ENCODE results near the gene EME2. TPM values are rescaled to one million over a fixed set of nuclear protein-coding genes. Genes with fewer than 3 reads are reported as not detected.

The EME2 gene
- total RNA-seq, 1 experiment from 2014 or later, result 36.3 TPM

DNA sequence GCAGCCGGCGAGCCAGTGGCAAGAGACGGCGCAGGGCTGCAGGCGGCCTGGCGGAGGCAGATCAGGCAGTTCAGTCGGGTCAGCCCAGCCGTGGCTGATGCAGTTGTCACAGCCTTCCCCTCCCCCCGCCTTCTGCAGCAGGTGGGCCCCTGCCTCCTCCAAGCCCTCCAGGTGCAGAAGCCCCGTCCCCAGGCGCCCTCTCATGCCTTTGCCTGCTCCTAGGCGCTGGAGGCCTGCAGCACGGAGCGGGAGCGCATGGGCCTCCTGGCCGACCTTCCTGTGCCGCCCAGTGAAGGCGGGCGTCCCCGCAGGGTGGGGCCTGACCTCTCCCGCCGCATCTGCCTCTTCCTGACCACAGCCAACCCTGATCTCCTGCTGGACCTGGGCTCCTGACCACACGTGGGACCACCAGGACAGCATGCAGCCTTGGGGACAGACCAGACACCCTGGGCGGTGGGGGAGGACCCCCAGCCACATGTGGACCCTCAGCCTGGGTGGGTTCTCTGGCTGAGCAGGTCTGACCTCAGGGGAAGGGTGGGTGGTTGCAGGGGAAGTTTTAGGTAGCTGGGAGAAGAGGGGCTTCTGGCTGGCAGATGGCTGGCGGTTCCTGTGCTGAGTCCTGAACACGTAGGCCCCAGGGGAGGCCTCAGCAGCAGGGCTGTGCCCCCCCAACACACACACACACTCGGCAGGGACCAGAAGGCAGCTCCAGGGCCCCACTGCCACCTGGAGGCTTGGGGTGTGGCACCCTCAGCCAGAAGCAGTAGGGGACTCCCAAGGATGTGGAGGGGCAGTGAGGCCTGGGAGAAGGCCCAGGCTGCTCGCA lies 3.4 kb downstream of the EME2 start:
- Histone ChIP-seq H3K9ac (ENCODE audit: low read length) (no peak overlapping the region), H3K4me3 (replicated peaks in 1 of 2; ENCODE audit: low read depth in 1 of 2, low read length in 2 of 2) (no peak overlapping the region), H3K9me2 (ENCODE audit: insufficient read depth) (no peaks in the 10 kb centered on the region), H3K4me1 (ENCODE audit: control insufficient read depth in 1 of 2, insufficient read depth in 2 of 2, low read length in 2 of 2) (peaks cover 6 to 21% of the 10 kb centered on the region in 2 experiments), H3K27me3 (ENCODE audit: insufficient read depth, low read length) (no peaks in the 10 kb centered on the region), H3K79me2 (ENCODE audit: insufficient read depth, low read length) (peaks cover 41% of the 10 kb centered on the region), H3K4me2 (ENCODE audit: low read length) (no peak overlapping the region), H3K27ac (ENCODE audit: low read depth, low read length) (no peak overlapping the region), H3K9me3 (ENCODE audit: control insufficient read depth in 1 of 2, insufficient read depth in 1 of 2, low read depth in 1 of 2, low read length in 2 of 2) (no peaks in the 10 kb centered on the region), H2AFZ (ENCODE audit: low read depth, low read length, poor library complexity, severe bottlenecking) (no peak overlapping the region), H4K20me1 (ENCODE audit: insufficient read depth) (no peaks in the 10 kb centered on the region), H3K36me3 (ENCODE audit: control insufficient read depth in 1 of 2, insufficient read depth in 2 of 2, low read length in 2 of 2) (peaks cover 0 to 8% of the 10 kb centered on the region in 2 experiments; a peak in 3 of 4 replicates)
- CTCF ChIA-PET, result no interaction called here
- BruUV-seq (replicated peaks), result no TSS peak
- DNase-seq (ENCODE audit: low read depth, low spot score) (no peak), ATAC-seq (no peak)
- RAD21 ChIA-PET (ENCODE audit: low non-redundant PET in 1 of 2, low total read pairs in 2 of 2, uncharacterized antibody in 2 of 2, unreplicated experiment in 2 of 2), result no interaction called here
- TF ChIP-seq ZFX (IDR thresholded peaks at IDR 0.05), result no peak
- TF ChIP-seq, protein P1, sequence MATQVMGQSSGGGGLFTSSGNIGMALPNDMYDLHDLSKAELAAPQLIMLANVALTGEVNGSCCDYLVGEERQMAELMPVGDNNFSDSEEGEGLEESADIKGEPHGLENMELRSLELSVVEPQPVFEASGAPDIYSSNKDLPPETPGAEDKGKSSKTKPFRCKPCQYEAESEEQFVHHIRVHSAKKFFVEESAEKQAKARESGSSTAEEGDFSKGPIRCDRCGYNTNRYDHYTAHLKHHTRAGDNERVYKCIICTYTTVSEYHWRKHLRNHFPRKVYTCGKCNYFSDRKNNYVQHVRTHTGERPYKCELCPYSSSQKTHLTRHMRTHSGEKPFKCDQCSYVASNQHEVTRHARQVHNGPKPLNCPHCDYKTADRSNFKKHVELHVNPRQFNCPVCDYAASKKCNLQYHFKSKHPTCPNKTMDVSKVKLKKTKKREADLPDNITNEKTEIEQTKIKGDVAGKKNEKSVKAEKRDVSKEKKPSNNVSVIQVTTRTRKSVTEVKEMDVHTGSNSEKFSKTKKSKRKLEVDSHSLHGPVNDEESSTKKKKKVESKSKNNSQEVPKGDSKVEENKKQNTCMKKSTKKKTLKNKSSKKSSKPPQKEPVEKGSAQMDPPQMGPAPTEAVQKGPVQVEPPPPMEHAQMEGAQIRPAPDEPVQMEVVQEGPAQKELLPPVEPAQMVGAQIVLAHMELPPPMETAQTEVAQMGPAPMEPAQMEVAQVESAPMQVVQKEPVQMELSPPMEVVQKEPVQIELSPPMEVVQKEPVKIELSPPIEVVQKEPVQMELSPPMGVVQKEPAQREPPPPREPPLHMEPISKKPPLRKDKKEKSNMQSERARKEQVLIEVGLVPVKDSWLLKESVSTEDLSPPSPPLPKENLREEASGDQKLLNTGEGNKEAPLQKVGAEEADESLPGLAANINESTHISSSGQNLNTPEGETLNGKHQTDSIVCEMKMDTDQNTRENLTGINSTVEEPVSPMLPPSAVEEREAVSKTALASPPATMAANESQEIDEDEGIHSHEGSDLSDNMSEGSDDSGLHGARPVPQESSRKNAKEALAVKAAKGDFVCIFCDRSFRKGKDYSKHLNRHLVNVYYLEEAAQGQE (IDR thresholded peaks at IDR 0.05; ENCODE audit: low read depth), result no peak
- POLR2A ChIA-PET, result no interaction called here
- intact Hi-C loops (cut with micrococcal nuclease), result no loop called here

DNA sequence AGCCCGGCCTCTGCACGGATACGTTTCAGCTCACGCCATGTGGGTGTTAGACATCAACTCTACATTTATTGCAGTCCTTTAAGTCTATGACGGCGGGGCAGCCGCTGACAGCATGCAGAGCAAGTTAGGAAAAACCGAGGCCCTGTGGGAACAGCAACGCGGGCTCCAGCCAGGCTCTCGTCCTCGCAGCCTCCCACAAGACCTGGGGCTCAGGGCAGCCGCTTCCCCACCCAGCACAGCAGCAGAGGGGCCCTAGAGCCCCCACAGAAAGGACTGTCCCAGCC lies 4.0 kb downstream of the EME2 start:
- no peak for DNase-seq (ENCODE audit: low read depth, low spot score)
- BruUV-seq (replicated peaks), result no TSS peak
- no peak overlapping the region for H3K4me3 ChIP-seq (replicated peaks in 1 of 2; ENCODE audit: low read depth in 1 of 2, low read length in 2 of 2)
- peaks cover 41% of the 10 kb centered on the region for H3K79me2 ChIP-seq (ENCODE audit: insufficient read depth, low read length)
- ChIA-PET RAD21 (ENCODE audit: low non-redundant PET in 1 of 2, low total read pairs in 2 of 2, uncharacterized antibody in 2 of 2, unreplicated experiment in 2 of 2) (no interaction called here), CTCF (no interaction called here), POLR2A (no interaction called here)
- H2AFZ ChIP-seq (ENCODE audit: low read depth, low read length, poor library complexity, severe bottlenecking), result no peak overlapping the region
- no peak for ATAC-seq
- TF ChIP-seq FOSL1 (IDR thresholded peaks at IDR 0.05; ENCODE audit: low read depth) (no peak), EGR1 (IDR thresholded peaks at IDR 0.05; ENCODE audit: low read depth) (no peak), EZH2phosphoT487 (IDR thresholded peaks at IDR 0.05; ENCODE audit: borderline replicate concordance) (no peak)
- TF ChIP-seq, protein P2, sequence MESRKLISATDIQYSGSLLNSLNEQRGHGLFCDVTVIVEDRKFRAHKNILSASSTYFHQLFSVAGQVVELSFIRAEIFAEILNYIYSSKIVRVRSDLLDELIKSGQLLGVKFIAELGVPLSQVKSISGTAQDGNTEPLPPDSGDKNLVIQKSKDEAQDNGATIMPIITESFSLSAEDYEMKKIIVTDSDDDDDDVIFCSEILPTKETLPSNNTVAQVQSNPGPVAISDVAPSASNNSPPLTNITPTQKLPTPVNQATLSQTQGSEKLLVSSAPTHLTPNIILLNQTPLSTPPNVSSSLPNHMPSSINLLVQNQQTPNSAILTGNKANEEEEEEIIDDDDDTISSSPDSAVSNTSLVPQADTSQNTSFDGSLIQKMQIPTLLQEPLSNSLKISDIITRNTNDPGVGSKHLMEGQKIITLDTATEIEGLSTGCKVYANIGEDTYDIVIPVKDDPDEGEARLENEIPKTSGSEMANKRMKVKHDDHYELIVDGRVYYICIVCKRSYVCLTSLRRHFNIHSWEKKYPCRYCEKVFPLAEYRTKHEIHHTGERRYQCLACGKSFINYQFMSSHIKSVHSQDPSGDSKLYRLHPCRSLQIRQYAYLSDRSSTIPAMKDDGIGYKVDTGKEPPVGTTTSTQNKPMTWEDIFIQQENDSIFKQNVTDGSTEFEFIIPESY (IDR thresholded peaks at IDR 0.05; ENCODE audit: extremely low read depth, insufficient replicate concordance, low read length), result no peak
- TF ChIP-seq, protein P3, sequence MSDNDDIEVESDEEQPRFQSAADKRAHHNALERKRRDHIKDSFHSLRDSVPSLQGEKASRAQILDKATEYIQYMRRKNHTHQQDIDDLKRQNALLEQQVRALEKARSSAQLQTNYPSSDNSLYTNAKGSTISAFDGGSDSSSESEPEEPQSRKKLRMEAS (IDR thresholded peaks at IDR 0.05), result no peak
- H4K20me1 ChIP-seq (ENCODE audit: insufficient read depth), result no peaks in the 10 kb centered on the region
- no peak overlapping the region for H3K27ac ChIP-seq (ENCODE audit: low read depth, low read length)
- H3K36me3 ChIP-seq (ENCODE audit: control insufficient read depth in 1 of 2, insufficient read depth in 2 of 2, low read length in 2 of 2), result peaks cover 0 to 8% of the 10 kb centered on the region in 2 experiments; a peak in 3 of 4 replicates
- no peaks in the 10 kb centered on the region for H3K9me2 ChIP-seq (ENCODE audit: insufficient read depth)
- intact Hi-C loops (cut with micrococcal nuclease), result no loop called here
- no peaks in the 10 kb centered on the region for H3K9me3 ChIP-seq (ENCODE audit: control insufficient read depth in 1 of 2, insufficient read depth in 1 of 2, low read depth in 1 of 2, low read length in 2 of 2)
- peaks cover 6 to 26% of the 10 kb centered on the region in 2 experiments for H3K4me1 ChIP-seq (ENCODE audit: control insufficient read depth in 1 of 2, insufficient read depth in 2 of 2, low read length in 2 of 2)
- no peaks in the 10 kb centered on the region for H3K27me3 ChIP-seq (ENCODE audit: insufficient read depth, low read length)
- H3K4me2 ChIP-seq (ENCODE audit: low read length), result no peak overlapping the region
- no peak overlapping the region for H3K9ac ChIP-seq (ENCODE audit: low read length)
